OCI-LY1 (cell line): ENCODE results near the gene TRPC4.

Experiments used
- EZH2 ChIP-seq: fragments of 200-600 bp; sonication (generic), shearing (Covaris generic); IDR thresholded peaks from 2 replicates; pipeline ENCODE4 v1.8.0; 2017; ENCODE audit warnings: borderline replicate concordance, mixed run types, mild to moderate bottlenecking, antibody characterized with exemption, low read length, moderate library complexity, mixed read lengths
- TF ChIP-seq, protein P1 (sequence below): fragments of 200-600 bp; sonication (generic), shearing (Covaris generic); IDR thresholded peaks from 2 replicates; pipeline ENCODE4 v1.5.1; 2017; ENCODE audit warnings: mild to moderate bottlenecking, antibody characterized with exemption, low read length, moderate library complexity, mixed read lengths

DNA sequence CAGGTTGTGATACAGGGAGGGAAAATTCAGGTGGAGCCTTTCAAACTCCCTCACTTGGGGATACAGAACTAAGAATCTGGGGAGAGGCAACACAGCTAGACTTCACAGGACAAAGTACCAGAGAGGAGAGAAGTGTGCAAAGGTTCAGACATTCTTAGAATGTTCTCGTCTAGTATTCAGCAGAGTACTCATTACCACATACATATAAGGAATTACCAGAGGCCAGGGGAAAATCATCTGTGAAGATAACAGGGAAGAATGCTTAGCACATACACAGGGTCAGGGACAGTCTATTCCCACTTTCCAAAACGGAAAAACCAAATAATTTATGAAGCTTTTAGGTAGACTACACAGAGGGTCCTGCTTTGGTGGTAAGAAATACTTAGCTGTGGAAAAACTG lies 58.1 kb downstream of the TRPC4 start:
- TF ChIP-seq, protein P1, sequence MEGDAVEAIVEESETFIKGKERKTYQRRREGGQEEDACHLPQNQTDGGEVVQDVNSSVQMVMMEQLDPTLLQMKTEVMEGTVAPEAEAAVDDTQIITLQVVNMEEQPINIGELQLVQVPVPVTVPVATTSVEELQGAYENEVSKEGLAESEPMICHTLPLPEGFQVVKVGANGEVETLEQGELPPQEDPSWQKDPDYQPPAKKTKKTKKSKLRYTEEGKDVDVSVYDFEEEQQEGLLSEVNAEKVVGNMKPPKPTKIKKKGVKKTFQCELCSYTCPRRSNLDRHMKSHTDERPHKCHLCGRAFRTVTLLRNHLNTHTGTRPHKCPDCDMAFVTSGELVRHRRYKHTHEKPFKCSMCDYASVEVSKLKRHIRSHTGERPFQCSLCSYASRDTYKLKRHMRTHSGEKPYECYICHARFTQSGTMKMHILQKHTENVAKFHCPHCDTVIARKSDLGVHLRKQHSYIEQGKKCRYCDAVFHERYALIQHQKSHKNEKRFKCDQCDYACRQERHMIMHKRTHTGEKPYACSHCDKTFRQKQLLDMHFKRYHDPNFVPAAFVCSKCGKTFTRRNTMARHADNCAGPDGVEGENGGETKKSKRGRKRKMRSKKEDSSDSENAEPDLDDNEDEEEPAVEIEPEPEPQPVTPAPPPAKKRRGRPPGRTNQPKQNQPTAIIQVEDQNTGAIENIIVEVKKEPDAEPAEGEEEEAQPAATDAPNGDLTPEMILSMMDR: no peak
- TF ChIP-seq EZH2: no peak
